Measurements from ENCODE around the gene FSTL4.
"Not testable (repeated sequence)": the region's sequence is repeated elsewhere in the genome, so short reads cannot be mapped to it uniquely, and the experiment has no call there.

FSTL4 gene

GRCh38 chr5:133562554-133562953 is 49.8 kb downstream of the FSTL4 start:
- DNase-seq (ENCODE audit: extremely low spot score, insufficient read length, low read depth) (no peak), FAIRE-seq (no peak)

GRCh38 chr5:133559960-133560359 is 52.4 kb downstream of the FSTL4 start:
- no peak for FAIRE-seq
- no peak for DNase-seq (ENCODE audit: extremely low spot score, insufficient read length, low read depth)

GRCh38 chr5:133556551-133556950 is 55.8 kb downstream of the FSTL4 start:
- DNase-seq (ENCODE audit: extremely low spot score, insufficient read length, low read depth) (no peak), FAIRE-seq (no peak)

GRCh38 chr5:133554279-133554678 is 58.1 kb downstream of the FSTL4 start:
- DNase-seq (ENCODE audit: extremely low spot score, insufficient read length, low read depth), result no peak
- no peak for FAIRE-seq

- FAIRE-seq, result peak; percentile 59
- peak; percentile 30 for DNase-seq (ENCODE audit: extremely low spot score, insufficient read length, low read depth)
Observed at GRCh38 chr5:133552925-133553525, 59.3 kb downstream of the FSTL4 start.

GRCh38 chr5:133546500-133546899 is 65.8 kb downstream of the FSTL4 start:
- DNase-seq (ENCODE audit: extremely low spot score, insufficient read length, low read depth) (no peak), FAIRE-seq (no peak)

GRCh38 chr5:133544346-133544745 is 68.0 kb downstream of the FSTL4 start:
- no peak for FAIRE-seq
- DNase-seq (ENCODE audit: extremely low spot score, insufficient read length, low read depth), result no peak

- DNase-seq (ENCODE audit: extremely low spot score, insufficient read length, low read depth) (no peak), FAIRE-seq (no peak)
Observed at GRCh38 chr5:133539818-133540217, 72.5 kb downstream of the FSTL4 start.

- FAIRE-seq (no peak), DNase-seq (ENCODE audit: extremely low spot score, insufficient read length, low read depth) (no peak)
Observed at GRCh38 chr5:133538718-133539117, 73.6 kb downstream of the FSTL4 start.

GRCh38 chr5:133535241-133535929 is 77.0 kb downstream of the FSTL4 start:
- not testable (repeated sequence) for DNase-seq (ENCODE audit: extremely low spot score, insufficient read length, low read depth); FAIRE-seq

GRCh38 chr5:133534566-133534965 is 77.8 kb downstream of the FSTL4 start:
- no peak for DNase-seq (ENCODE audit: extremely low spot score, insufficient read length, low read depth)

GRCh38 chr5:133533541-133533940 is 78.8 kb downstream of the FSTL4 start:
- FAIRE-seq (no peak), DNase-seq (ENCODE audit: extremely low spot score, insufficient read length, low read depth) (no peak)

More at GRCh38 chr5:133534566-133534965, 77.8 kb downstream of the FSTL4 start:
- FAIRE-seq, result no peak

GRCh38 chr5:133531594-133531993 is 80.7 kb downstream of the FSTL4 start:
- DNase-seq (ENCODE audit: extremely low spot score, insufficient read length, low read depth), result no peak
- no peak for FAIRE-seq

- no peak for FAIRE-seq
- DNase-seq (ENCODE audit: extremely low spot score, insufficient read length, low read depth), result no peak
Observed at GRCh38 chr5:133531178-133531577, 81.2 kb downstream of the FSTL4 start.

GRCh38 chr5:133530270-133530669 is 82.1 kb downstream of the FSTL4 start:
- DNase-seq (ENCODE audit: extremely low spot score, insufficient read length, low read depth) (no peak), FAIRE-seq (no peak)

GRCh38 chr5:133528841-133529240 is 83.5 kb downstream of the FSTL4 start:
- FAIRE-seq (no peak), DNase-seq (ENCODE audit: extremely low spot score, insufficient read length, low read depth) (no peak)

- DNase-seq (ENCODE audit: extremely low spot score, insufficient read length, low read depth), result no peak
Observed at GRCh38 chr5:133527311-133527710, 85.0 kb downstream of the FSTL4 start.

GRCh38 chr5:133526368-133526767 is 86.0 kb downstream of the FSTL4 start:
- no peak for DNase-seq (ENCODE audit: extremely low spot score, insufficient read length, low read depth)
- FAIRE-seq, result no peak

More at GRCh38 chr5:133527311-133527710, 85.0 kb downstream of the FSTL4 start:
- FAIRE-seq, result no peak

- DNase-seq (ENCODE audit: extremely low spot score, insufficient read length, low read depth) (no peak), FAIRE-seq (no peak)
Observed at GRCh38 chr5:133525126-133525525, 87.2 kb downstream of the FSTL4 start.

GRCh38 chr5:133524666-133525065 is 87.7 kb downstream of the FSTL4 start:
- DNase-seq (ENCODE audit: extremely low spot score, insufficient read length, low read depth) (no peak), FAIRE-seq (no peak)

GRCh38 chr5:133523961-133524586 is 88.3 kb downstream of the FSTL4 start:
- FAIRE-seq (no peak), DNase-seq (ENCODE audit: extremely low spot score, insufficient read length, low read depth) (no peak)

All from GM18507 (cell line).